WERI-Rb-1 (cell line): ENCODE measurements around the gene CHRDL1.
"Not testable (repeated sequence)": the region's sequence is repeated elsewhere in the genome, so short reads cannot be mapped to it uniquely, and the experiment has no call there.

ENCODE experiments used
- DNase-seq: peaks from one replicate; pipeline ENCODE4 v3.0.0-alpha.2; 2020
- H3K27ac ChIP-seq: fragments of 250-450 bp; sonication (Bioruptor Pico); 2 replicates; pipeline ENCODE4 v1.5.1; 2020; ENCODE audit warnings: mild to moderate bottlenecking, moderate library complexity
- H3K27me3 ChIP-seq: fragments of 250-450 bp; sonication (Bioruptor Pico); 2 replicates; pipeline ENCODE4 v1.5.1; 2021; ENCODE audit warnings: mild to moderate bottlenecking, low read depth, moderate library complexity; ENCODE audit not compliant: insufficient read depth, severe bottlenecking
- H3K36me3 ChIP-seq: fragments of 250-450 bp; sonication (Bioruptor Pico); 2 replicates; pipeline ENCODE4 v1.5.1; 2020; ENCODE audit warnings: mild to moderate bottlenecking, moderate library complexity
- H3K4me3 ChIP-seq: 2 replicates; pipeline ENCODE4 v1.5.1; 2011; ENCODE audit warnings: low read depth, mild to moderate bottlenecking, control low read depth, low read length
- H3K9me3 ChIP-seq: fragments of 250-450 bp; sonication (Bioruptor Pico); 2 replicates; pipeline ENCODE4 v1.5.1; 2021; ENCODE audit warnings: mild to moderate bottlenecking, moderate library complexity; ENCODE audit not compliant: severe bottlenecking
- CTCF ChIP-seq: IDR thresholded peaks from 2 replicates; pipeline ENCODE4 v1.5.1; 2011; ENCODE audit warnings: low read depth, mild to moderate bottlenecking, control low read depth, inconsistent platforms, low read length

Gene CHRDL1

GRCh38 chrX:110657073-110657472 lies 138.5 kb downstream of the CHRDL1 start:
- no peak for TF ChIP-seq CTCF
- Histone ChIP-seq H3K36me3 (no peaks in the 10 kb centered on the region), H3K27me3 (peaks cover 8% of the 10 kb centered on the region), H3K27ac (no peak overlapping the region), H3K4me3 (no peak overlapping the region), H3K9me3 (no peaks in the 10 kb centered on the region)
- peak; percentile 41 for DNase-seq

- not testable (repeated sequence) for H3K27ac ChIP-seq, H3K9me3 ChIP-seq, DNase-seq, H3K4me3 ChIP-seq, H3K27me3 ChIP-seq, H3K36me3 ChIP-seq
Measured at GRCh38 chrX:110654280-110654679, 141.3 kb downstream of the CHRDL1 start.

- Histone ChIP-seq H3K9me3 (no peaks in the 10 kb centered on the region), H3K36me3 (no peaks in the 10 kb centered on the region), H3K27ac (no peak overlapping the region), H3K4me3 (no peak overlapping the region), H3K27me3 (peaks cover 4% of the 10 kb centered on the region)
- TF ChIP-seq CTCF: no peak
- no peak for DNase-seq
Measured at GRCh38 chrX:110646386-110646785, 149.2 kb downstream of the CHRDL1 start.
